IMR-90 (cell line): ENCODE results near the gene NDUFB11.

ENCODE experiments used
- CHD1 ChIP-seq: IDR thresholded peaks from 2 replicates; pipeline ENCODE4 v1.6.1; 2012; ENCODE audit warnings: low read depth, low read length, improper control_type of control experiment
- CTCF ChIP-seq: conservative IDR thresholded peaks from 2 replicates; pipeline ENCODE4 v1.5.1; 2012; ENCODE audit warnings: mild to moderate bottlenecking, low read depth, low read length, improper control_type of control experiment
- ELK1 ChIP-seq: fragments of 150-350 bp; IDR thresholded peaks from 2 replicates; pipeline ENCODE4 v1.6.1; 2016; ENCODE audit warnings: low read depth, mild to moderate bottlenecking, low read length, moderate library complexity, borderline replicate concordance
- FOS ChIP-seq: fragments of 150-350 bp; IDR thresholded peaks from 2 replicates; pipeline ENCODE4 v1.6.1; 2016; ENCODE audit warnings: low read depth, low read length
- MXI1 ChIP-seq: IDR thresholded peaks from 2 replicates; pipeline ENCODE4 v1.6.1; 2012; ENCODE audit warnings: low read depth, mild to moderate bottlenecking, low read length, moderate library complexity, borderline replicate concordance
- NFE2L2 ChIP-seq: fragments of 150-350 bp; IDR thresholded peaks from 2 replicates; pipeline ENCODE4 v1.6.1; 2016; ENCODE audit warnings: low read depth, mild to moderate bottlenecking, low read length
- POLR2A ChIP-seq: IDR thresholded peaks from 2 replicates; pipeline ENCODE4 v1.6.1; 2012; ENCODE audit warnings: mild to moderate bottlenecking, low read depth, low read length
- RAD21 ChIP-seq: IDR thresholded peaks from 2 replicates; pipeline ENCODE4 v1.6.1; 2012; ENCODE audit warnings: low read length, improper control_type of control experiment
- RCOR1 ChIP-seq: IDR thresholded peaks from 2 replicates; pipeline ENCODE4 v1.6.1; 2012; ENCODE audit warnings: mild to moderate bottlenecking, low read length, improper control_type of control experiment; ENCODE audit not compliant: insufficient replicate concordance
- RFX5 ChIP-seq: IDR thresholded peaks from 2 replicates; pipeline ENCODE4 v1.8.0; 2012; ENCODE audit warnings: low read depth, mild to moderate bottlenecking, low read length, moderate library complexity
- TF ChIP-seq, protein P1 (sequence below): fragments of 150-350 bp; IDR thresholded peaks from 2 replicates; pipeline ENCODE4 v1.6.1; 2017; ENCODE audit warnings: mild to moderate bottlenecking, antibody characterized with exemption, low read length, low read depth

DNA sequence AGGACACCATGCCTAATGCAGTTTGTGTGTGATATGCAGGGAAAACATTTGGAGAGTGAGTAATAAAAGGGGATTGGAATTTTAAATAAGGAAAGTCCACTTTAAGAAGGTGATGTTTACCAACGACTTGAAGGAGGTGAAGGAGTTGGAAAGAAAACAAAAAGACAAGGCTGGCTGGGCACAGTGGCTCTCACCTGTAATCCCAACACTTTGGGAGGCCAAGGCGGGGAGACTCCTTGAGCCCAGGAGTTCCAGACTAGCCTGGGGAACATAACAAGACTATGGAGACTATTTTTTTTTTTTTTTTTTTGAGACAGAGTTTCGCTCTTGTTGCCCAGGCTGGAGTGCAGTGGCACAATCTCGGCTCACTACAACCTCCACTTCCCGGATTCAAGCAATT is 11.0 kb downstream of the NDUFB11 start:
- TF ChIP-seq CTCF, result no peak
- no peak for TF ChIP-seq ELK1
- TF ChIP-seq POLR2A, result no peak
- no peak for TF ChIP-seq RFX5
- no peak for TF ChIP-seq CHD1
- TF ChIP-seq MXI1, result no peak
- TF ChIP-seq RAD21, result no peak
- TF ChIP-seq RCOR1, result no peak
- no peak for TF ChIP-seq FOS
- TF ChIP-seq, protein P1, sequence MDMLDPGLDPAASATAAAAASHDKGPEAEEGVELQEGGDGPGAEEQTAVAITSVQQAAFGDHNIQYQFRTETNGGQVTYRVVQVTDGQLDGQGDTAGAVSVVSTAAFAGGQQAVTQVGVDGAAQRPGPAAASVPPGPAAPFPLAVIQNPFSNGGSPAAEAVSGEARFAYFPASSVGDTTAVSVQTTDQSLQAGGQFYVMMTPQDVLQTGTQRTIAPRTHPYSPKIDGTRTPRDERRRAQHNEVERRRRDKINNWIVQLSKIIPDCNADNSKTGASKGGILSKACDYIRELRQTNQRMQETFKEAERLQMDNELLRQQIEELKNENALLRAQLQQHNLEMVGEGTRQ, result no peak
- no peak for TF ChIP-seq NFE2L2
